ENCODE data around the gene LONRF2.
A peak's percentile ranks its signal among the peaks of the same experiment; 100 is the strongest.

LONRF2 gene

GRCh38 chr2:100274566-100275199 is 47.6 kb downstream of the LONRF2 start:
- FAIRE-seq: no peak

- no peak for FAIRE-seq
These were observed 48.2 kb downstream of the LONRF2 start for GRCh38 chr2:100274076-100274475.

- FAIRE-seq: no peak
These were observed 48.9 kb downstream of the LONRF2 start for GRCh38 chr2:100273387-100273786.

- no peak for FAIRE-seq
These were observed 49.4 kb downstream of the LONRF2 start for GRCh38 chr2:100272841-100273329.

GRCh38 chr2:100271210-100271609 is 51.1 kb downstream of the LONRF2 start:
- FAIRE-seq: no peak

GRCh38 chr2:100270381-100271146 is 51.7 kb downstream of the LONRF2 start:
- FAIRE-seq: no peak

- FAIRE-seq: no peak
These were observed 52.4 kb downstream of the LONRF2 start for GRCh38 chr2:100269889-100270288.

GRCh38 chr2:100268986-100269385 is 53.3 kb downstream of the LONRF2 start:
- FAIRE-seq: no peak

GRCh38 chr2:100267751-100268150 is 54.5 kb downstream of the LONRF2 start:
- no peak for FAIRE-seq

GRCh38 chr2:100266126-100266525 is 56.2 kb downstream of the LONRF2 start:
- FAIRE-seq: no peak

- FAIRE-seq: no peak
These were observed 57.1 kb downstream of the LONRF2 start for GRCh38 chr2:100265226-100265625.

GRCh38 chr2:100264651-100265050 is 57.6 kb downstream of the LONRF2 start:
- FAIRE-seq: no peak

- no peak for FAIRE-seq
These were observed 58.2 kb downstream of the LONRF2 start for GRCh38 chr2:100264121-100264520.

- no peak for FAIRE-seq
These were observed 59.6 kb downstream of the LONRF2 start for GRCh38 chr2:100262555-100263320.

GRCh38 chr2:100262046-100262445 is 60.3 kb downstream of the LONRF2 start:
- FAIRE-seq: no peak

GRCh38 chr2:100260712-100261620 is 61.3 kb downstream of the LONRF2 start:
- peak; percentile 38 for FAIRE-seq

- no peak for FAIRE-seq
These were observed 63.2 kb downstream of the LONRF2 start for GRCh38 chr2:100259106-100259505.

GRCh38 chr2:100257939-100258338 is 64.4 kb downstream of the LONRF2 start:
- no peak for FAIRE-seq

- no peak for FAIRE-seq
These were observed 65.5 kb downstream of the LONRF2 start for GRCh38 chr2:100256849-100257248.

GRCh38 chr2:100256416-100256815 is 65.9 kb downstream of the LONRF2 start:
- no peak for FAIRE-seq

GRCh38 chr2:100254646-100255210 is 67.6 kb downstream of the LONRF2 start:
- no peak for FAIRE-seq

- FAIRE-seq: no peak
These were observed 68.5 kb downstream of the LONRF2 start for GRCh38 chr2:100253786-100254185.

Data from islet of Langerhans (tissue), 1 donor.